Neuronal stem cell (in vitro differentiated cells): ENCODE results near the gene FAF1.

Experiments used
- DNase-seq: peaks from one replicate; pipeline ENCODE4 v3.0.0-alpha.2; 2013; ENCODE audit warnings: low spot score
- H2AFZ ChIP-seq: one replicate; pipeline ENCODE4 v1.6.1; 2013; ENCODE audit warnings: mild to moderate bottlenecking, low read length, inconsistent platforms
- H2AK5ac ChIP-seq: 2 replicates; pipeline ENCODE4 v1.6.1; 2013; ENCODE audit warnings: low read depth, mild to moderate bottlenecking, inconsistent platforms, low read length, moderate library complexity, mixed read lengths
- H2BK120ac ChIP-seq: 2 replicates; pipeline ENCODE4 v1.6.1; 2013; ENCODE audit warnings: low read depth, mild to moderate bottlenecking, inconsistent platforms, low read length, moderate library complexity, mixed read lengths
- H2BK12ac ChIP-seq: one replicate; pipeline ENCODE4 v1.6.1; 2013; ENCODE audit warnings: low read length, inconsistent platforms
- H2BK15ac ChIP-seq: 2 replicates; pipeline ENCODE4 v1.6.1; 2013; ENCODE audit warnings: mild to moderate bottlenecking, low read length, inconsistent platforms, mixed read lengths
- H2BK5ac ChIP-seq: one replicate; pipeline ENCODE4 v1.6.1; 2013; ENCODE audit warnings: inconsistent platforms, mild to moderate bottlenecking, low read length, moderate library complexity
- H3K14ac ChIP-seq: one replicate; pipeline ENCODE4 v1.6.1; 2013; ENCODE audit warnings: low read length, inconsistent platforms
- H3K18ac ChIP-seq: 2 replicates; pipeline ENCODE4 v1.6.1; 2013; ENCODE audit warnings: low read length, inconsistent platforms
- H3K23ac ChIP-seq: 2 replicates; pipeline ENCODE4 v1.6.1; 2013; ENCODE audit warnings: low read depth, mild to moderate bottlenecking, mixed read lengths, low read length, inconsistent platforms; ENCODE audit not compliant: poor library complexity
- H3K27ac ChIP-seq: replicated peaks from 3 replicates; pipeline ENCODE4 v1.5.1; 2013; ENCODE audit warnings: low read length, inconsistent platforms
- H3K27me3 ChIP-seq, 3 experiments: 2 replicates each; pipeline ENCODE4 v1.6.1; 2013; ENCODE audit warnings: low read length in 3 of 3, mild to moderate bottlenecking in 2 of 3, inconsistent platforms in 1 of 3, low read depth in 1 of 3, mixed read lengths in 1 of 3, moderate library complexity in 1 of 3; ENCODE audit not compliant: control insufficient read depth in 3 of 3, insufficient read depth in 3 of 3
- H3K36me3 ChIP-seq, 2 donors: replicated peaks in 1 of 2; 2 replicates each; pipeline ENCODE4 v1.6.1; 2013; ENCODE audit warnings: low read length in 2 of 2; ENCODE audit not compliant: control insufficient read depth in 2 of 2, insufficient read depth in 2 of 2
- H3K4ac ChIP-seq: 2 replicates; pipeline ENCODE4 v1.6.1; 2013; ENCODE audit warnings: inconsistent platforms, mild to moderate bottlenecking, low read length, moderate library complexity
- H3K4me1 ChIP-seq, 2 donors: 1 replicate in 1 of 2; 2 replicates in 1 of 2; pipeline ENCODE4 v1.6.1; 2013; ENCODE audit warnings: low read length in 2 of 2, low read depth in 1 of 2; ENCODE audit not compliant: control insufficient read depth in 2 of 2, insufficient read depth in 1 of 2
- H3K4me2 ChIP-seq: one replicate; pipeline ENCODE4 v1.6.1; 2013; ENCODE audit warnings: mild to moderate bottlenecking, low read length, inconsistent platforms; ENCODE audit not compliant: insufficient read depth, poor library complexity, severe bottlenecking
- H3K4me3 ChIP-seq, 2 donors: 2 replicates each; pipeline ENCODE4 v1.5.1; 2013; ENCODE audit warnings: low read length in 2 of 2, mild to moderate bottlenecking in 2 of 2, inconsistent platforms in 1 of 2, moderate library complexity in 1 of 2
- H3K79me1 ChIP-seq: one replicate; pipeline ENCODE4 v1.6.1; 2013; ENCODE audit warnings: low read depth, mild to moderate bottlenecking, inconsistent platforms, low read length, moderate library complexity
- H3K9ac ChIP-seq: one replicate; pipeline ENCODE4 v1.6.1; 2013; ENCODE audit warnings: mild to moderate bottlenecking, low read depth, low read length, inconsistent platforms; ENCODE audit not compliant: poor library complexity
- H3K9me3 ChIP-seq, 2 donors: replicated peaks in 1 of 2; 2 replicates each; pipeline versions ENCODE3 to v1.6.1; 2013; ENCODE audit warnings: low read length in 2 of 2, mild to moderate bottlenecking in 2 of 2, inconsistent platforms in 1 of 2, low read depth in 1 of 2, mixed read lengths in 1 of 2, moderate library complexity in 1 of 2; ENCODE audit not compliant: control insufficient read depth in 2 of 2, insufficient read depth in 1 of 2
- H4K8ac ChIP-seq: one replicate; pipeline ENCODE4 v1.6.1; 2013; ENCODE audit warnings: low read depth, mild to moderate bottlenecking, inconsistent platforms, low read length, moderate library complexity
- H4K91ac ChIP-seq: one replicate; pipeline ENCODE4 v1.6.1; 2013; ENCODE audit warnings: low read length, low read depth, mild to moderate bottlenecking, inconsistent platforms; ENCODE audit not compliant: poor library complexity
- WGBS, 2 donors: extraction: QIAGEN DNeasy Blood & Tissue Kit; methylation state at CpG; one replicate each; pipeline ENCODE4 v1.1.7; 2013; ENCODE audit warnings: missing lambda C conversion rate in 2 of 2, mixed read lengths in 1 of 2; ENCODE audit not compliant: insufficient read length in 2 of 2, insufficient replicate concordance in 1 of 2; ENCODE audit errors: extremely low coverage in 2 of 2; 5-methylcytosine and 5-hydroxymethylcytosine counted together

FAF1 gene

DNA sequence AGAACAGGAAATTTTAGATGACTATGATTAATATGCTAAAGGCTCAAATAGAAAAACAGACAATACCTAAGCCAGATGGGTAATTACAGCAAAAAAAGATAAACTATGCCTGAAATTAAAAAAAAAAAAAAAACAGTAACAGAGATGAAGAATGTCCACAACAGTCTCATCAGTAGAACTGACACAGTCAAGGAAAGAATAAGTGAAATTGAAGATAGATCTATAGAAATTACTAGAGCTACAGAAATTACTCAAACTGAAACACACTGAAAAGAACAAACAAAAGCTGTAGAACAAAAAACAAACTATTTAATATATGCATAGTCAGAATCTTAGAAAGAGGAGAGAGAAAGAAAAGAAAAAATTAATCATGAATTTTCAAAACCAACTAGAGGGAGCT is 112.8 kb downstream of the FAF1 start:
- Histone ChIP-seq H4K91ac (no peak overlapping the region), H2BK5ac (no peak overlapping the region), H2BK15ac (no peak overlapping the region), H2AK5ac (no peak overlapping the region), H2BK120ac (no peak overlapping the region), H3K9ac (no peak overlapping the region), H3K36me3 (no peaks in the 10 kb centered on the region), H3K27me3 (no peaks in the 10 kb centered on the region), H2AFZ (no peak overlapping the region), H4K8ac (no peak overlapping the region), H3K9me3 (peaks cover 2 to 3% of the 10 kb centered on the region in 2 donors), H3K4me1 (peaks cover 2 to 3% of the 10 kb centered on the region in 2 donors), H3K18ac (no peak overlapping the region), H3K4ac (no peak overlapping the region), H3K14ac (no peak overlapping the region), H3K79me1 (peaks cover 3% of the 10 kb centered on the region), H2BK12ac (no peak overlapping the region), H3K27ac (no peak overlapping the region), H3K23ac (no peak overlapping the region), H3K4me2 (no peak overlapping the region), H3K4me3 (no peak overlapping the region)
- DNase-seq = no peak

DNA sequence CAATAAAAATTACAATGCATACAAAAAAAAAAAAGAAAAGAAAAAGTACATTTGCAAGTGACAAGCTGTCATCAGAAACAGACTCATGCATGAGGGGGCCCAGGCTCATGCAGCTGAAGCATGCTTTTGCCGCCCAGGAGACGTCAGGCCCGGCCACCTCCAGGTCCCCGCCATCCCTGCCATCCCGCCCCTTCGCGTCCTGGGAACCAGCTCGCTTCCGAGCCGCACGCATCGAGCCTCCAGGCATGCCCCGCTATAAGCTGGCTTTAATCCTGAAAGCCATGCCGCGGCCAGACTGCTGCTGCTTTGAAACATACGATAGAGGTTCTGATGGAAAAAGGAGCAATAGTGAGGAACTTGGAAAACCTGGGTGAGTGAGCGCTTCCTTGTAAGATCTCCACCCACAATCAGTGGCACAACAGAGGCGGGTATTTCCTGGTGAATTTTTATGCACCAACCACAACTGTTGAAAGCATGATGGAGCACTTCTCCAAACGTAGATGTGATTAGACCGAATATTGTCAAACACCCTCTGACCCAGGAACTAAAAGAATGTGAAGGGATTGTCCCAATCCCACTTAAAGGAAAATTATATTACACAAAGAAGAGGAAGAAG is 113.7 kb downstream of the FAF1 start:
- no peak overlapping the region for H3K27ac ChIP-seq
- H3K4me2 ChIP-seq = no peak overlapping the region
- H3K18ac ChIP-seq = no peak overlapping the region
- peaks cover 3 to 7% of the 10 kb centered on the region in 2 donors for H3K4me1 ChIP-seq
- no peak overlapping the region for H3K14ac ChIP-seq
- H2BK15ac ChIP-seq = no peak overlapping the region
- no peak overlapping the region for H3K4ac ChIP-seq
- H2AFZ ChIP-seq = no peak overlapping the region
- H3K27me3 ChIP-seq = no peaks in the 10 kb centered on the region
- peaks cover 2 to 3% of the 10 kb centered on the region in 2 donors for H3K9me3 ChIP-seq
- no peak overlapping the region for H2BK12ac ChIP-seq
- H3K79me1 ChIP-seq = peaks cover 3% of the 10 kb centered on the region
- no peak overlapping the region for H2BK120ac ChIP-seq
- no peak overlapping the region for H2BK5ac ChIP-seq
- H4K91ac ChIP-seq = no peak overlapping the region
- no CpG with 5 or more reads among the region's 20 CpGs for WGBS, 2 donors
- peak overlapping the region; percentile 23 for H4K8ac ChIP-seq
- no peak for DNase-seq
- no peak overlapping the region for H2AK5ac ChIP-seq
- no peaks in the 10 kb centered on the region for H3K36me3 ChIP-seq
- no peak overlapping the region for H3K4me3 ChIP-seq
- H3K9ac ChIP-seq = no peak overlapping the region
- H3K23ac ChIP-seq = no peak overlapping the region

DNA sequence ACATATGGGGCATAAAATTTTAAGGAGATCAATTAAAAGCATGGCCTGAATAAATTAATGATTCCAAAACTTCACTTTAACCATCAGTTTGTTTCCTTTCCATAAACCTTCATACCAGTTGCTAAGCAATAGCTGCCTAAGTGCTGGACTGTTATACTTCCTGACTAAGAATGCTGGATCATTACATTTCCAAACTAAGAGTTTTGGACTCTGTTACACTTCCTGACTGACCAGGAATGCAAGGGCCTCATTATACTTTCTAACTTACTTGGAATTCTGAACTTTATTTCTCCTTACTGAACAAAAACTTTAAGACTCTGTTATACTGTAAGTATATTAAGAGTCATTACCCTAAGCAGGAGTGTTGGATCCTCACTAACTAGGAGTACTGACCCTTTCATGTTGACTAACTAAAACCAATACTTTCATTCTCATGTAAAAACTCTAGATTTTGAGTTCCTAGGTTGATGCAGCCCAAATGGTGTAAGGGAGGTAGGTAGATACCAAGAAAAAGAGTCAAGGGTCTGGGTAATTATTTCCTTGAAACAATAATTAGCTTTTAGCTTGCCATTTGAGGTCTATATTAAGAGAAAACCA is 118.2 kb downstream of the FAF1 start:
- H2BK12ac ChIP-seq = no peak overlapping the region
- H3K27me3 ChIP-seq = no peaks in the 10 kb centered on the region
- H3K4me2 ChIP-seq = no peak overlapping the region
- H4K8ac ChIP-seq = no peak overlapping the region
- no peak overlapping the region for H4K91ac ChIP-seq
- H3K9ac ChIP-seq = no peak overlapping the region
- H2BK15ac ChIP-seq = no peak overlapping the region
- peaks cover 3 to 7% of the 10 kb centered on the region in 2 donors for H3K4me1 ChIP-seq
- H3K23ac ChIP-seq = no peak overlapping the region
- no peak overlapping the region for H3K4ac ChIP-seq
- peaks cover 0 to 2% of the 10 kb centered on the region in 2 donors for H3K9me3 ChIP-seq
- H3K14ac ChIP-seq = no peak overlapping the region
- no peaks in the 10 kb centered on the region for H3K36me3 ChIP-seq
- no peak for DNase-seq
- H2AFZ ChIP-seq = no peak overlapping the region
- H2BK120ac ChIP-seq = no peak overlapping the region
- H2BK5ac ChIP-seq = no peak overlapping the region
- H3K79me1 ChIP-seq = peaks cover 3% of the 10 kb centered on the region
- no peak overlapping the region for H3K27ac ChIP-seq
- no peak overlapping the region for H3K4me3 ChIP-seq
- H3K18ac ChIP-seq = no peak overlapping the region
- H2AK5ac ChIP-seq = no peak overlapping the region

DNA sequence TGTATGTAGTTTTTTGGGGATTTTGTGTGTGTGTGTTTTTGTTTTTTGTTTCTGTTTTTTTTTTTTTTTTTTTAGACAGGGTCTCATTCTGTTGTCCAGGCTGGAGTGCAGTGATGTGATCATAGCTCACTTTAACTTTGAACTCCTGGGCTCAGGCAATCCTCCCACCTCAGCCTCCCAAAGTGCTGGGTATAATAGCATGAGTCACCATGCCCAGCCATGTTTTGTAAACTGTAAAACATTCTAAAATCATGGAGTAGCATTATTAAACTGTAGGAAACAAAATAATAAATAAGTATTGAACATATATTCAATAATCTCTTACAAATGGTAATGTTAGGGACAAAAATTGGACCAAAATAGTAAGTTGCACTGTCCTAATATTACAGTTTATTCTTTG is 124.0 kb downstream of the FAF1 start:
- no peak overlapping the region for H3K14ac ChIP-seq
- no peak overlapping the region for H2BK12ac ChIP-seq
- no peaks in the 10 kb centered on the region for H3K79me1 ChIP-seq
- H3K36me3 ChIP-seq = peaks cover 0 to 1% of the 10 kb centered on the region in 2 donors
- no peaks in the 10 kb centered on the region for H3K27me3 ChIP-seq
- no peak overlapping the region for H3K9ac ChIP-seq
- no peaks in the 10 kb centered on the region for H3K4me1 ChIP-seq
- H2AK5ac ChIP-seq = no peak overlapping the region
- H3K9me3 ChIP-seq = peaks cover 3 to 6% of the 10 kb centered on the region in 2 donors
- no peak overlapping the region for H3K4me3 ChIP-seq
- no peak overlapping the region for H4K91ac ChIP-seq
- no peak overlapping the region for H2BK5ac ChIP-seq
- H4K8ac ChIP-seq = no peak overlapping the region
- no peak overlapping the region for H2BK15ac ChIP-seq
- DNase-seq = no peak
- H3K4me2 ChIP-seq = no peak overlapping the region
- H3K18ac ChIP-seq = no peak overlapping the region
- H3K4ac ChIP-seq = no peak overlapping the region
- no peak overlapping the region for H3K23ac ChIP-seq
- H2BK120ac ChIP-seq = no peak overlapping the region
- H2AFZ ChIP-seq = no peak overlapping the region
- H3K27ac ChIP-seq = no peak overlapping the region
